RWPE2 (cell line): ENCODE measurements around the gene RAPGEF4.

Experiments used
- ATAC-seq: fragments of 200-7000 bp; cut with Tn5 transposase; 3 replicates; pipeline ENCODE4 v1.9.1; 2021; ENCODE audit warnings: low read depth
- DNase-seq: peaks from one replicate; pipeline ENCODE4 v3.0.0-alpha.2; 2020; ENCODE audit warnings: low spot score
- H3K27ac ChIP-seq: fragments of 450-650 bp; 2 replicates; pipeline ENCODE4 v1.5.1; 2017; ENCODE audit warnings: mild to moderate bottlenecking; ENCODE audit not compliant: poor library complexity, severe bottlenecking
- H3K27me3 ChIP-seq: fragments of 250-450 bp; sonication (Bioruptor Pico); 2 replicates; pipeline ENCODE4 v1.5.1; 2021; ENCODE audit warnings: mild to moderate bottlenecking, moderate library complexity; ENCODE audit not compliant: insufficient read depth, poor library complexity, severe bottlenecking
- H3K36me3 ChIP-seq: fragments of 250-450 bp; sonication (Bioruptor Pico); 2 replicates; pipeline ENCODE4 v1.5.1; 2020; ENCODE audit warnings: low read depth, mild to moderate bottlenecking, moderate library complexity
- H3K4me1 ChIP-seq: fragments of 250-450 bp; sonication (Bioruptor Pico); 2 replicates; pipeline ENCODE4 v1.5.1; 2021; ENCODE audit warnings: mild to moderate bottlenecking, moderate library complexity; ENCODE audit not compliant: insufficient read depth, poor library complexity, severe bottlenecking
- H3K4me3 ChIP-seq: fragments of 250-450 bp; sonication (Bioruptor Pico); 2 replicates; pipeline ENCODE4 v1.5.1; 2021; ENCODE audit warnings: mild to moderate bottlenecking, moderate library complexity; ENCODE audit not compliant: severe bottlenecking
- H3K9me3 ChIP-seq: fragments of 250-450 bp; sonication (Bioruptor Pico); 2 replicates; pipeline ENCODE4 v1.5.1; 2021; ENCODE audit warnings: mild to moderate bottlenecking, moderate library complexity; ENCODE audit not compliant: severe bottlenecking
- TF ChIP-seq, protein P1 (sequence below): fragments of 450-650 bp; IDR thresholded peaks from one replicate; pipeline ENCODE4 v1.5.1; 2017; ENCODE audit warnings: mild to moderate bottlenecking, moderate library complexity; ENCODE audit not compliant: poor library complexity, severe bottlenecking

RAPGEF4 gene

DNA sequence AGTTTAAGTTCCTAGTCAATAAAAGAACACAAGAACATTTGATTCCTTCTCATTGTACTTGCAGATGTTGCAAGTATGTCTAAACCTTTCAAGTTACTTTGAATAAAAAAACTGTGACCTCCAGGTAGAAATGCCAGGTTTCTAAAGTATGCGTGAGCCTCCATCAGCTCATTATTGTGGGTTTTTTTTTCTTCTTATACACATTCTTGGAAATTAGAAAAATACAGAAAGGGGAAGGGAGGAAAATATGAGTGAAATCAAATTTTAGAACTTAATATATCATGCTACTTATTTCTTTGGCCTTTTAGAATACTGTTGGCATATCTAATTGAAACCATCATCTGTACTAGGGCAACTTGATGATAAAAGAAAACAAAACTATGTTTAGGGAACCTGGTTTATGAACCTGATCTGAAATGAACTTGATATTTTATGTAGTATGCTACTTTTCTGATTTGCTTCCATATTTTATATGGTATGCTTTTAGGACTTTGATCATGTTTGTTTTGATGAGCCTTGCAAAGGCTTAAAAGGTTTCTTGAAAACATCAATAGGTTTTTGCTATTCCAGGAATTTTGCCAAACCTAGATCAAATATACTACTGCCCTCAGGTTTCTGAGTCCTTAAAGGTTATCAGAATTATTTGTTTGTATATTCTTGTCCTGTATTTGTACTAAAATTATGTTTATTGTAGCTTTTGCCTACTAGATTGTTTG, 209.3 kb downstream of the RAPGEF4 start:
- Histone ChIP-seq H3K27ac (no peak overlapping the region), H3K4me3 (no peak overlapping the region), H3K27me3 (no peaks in the 10 kb centered on the region), H3K36me3 (no peaks in the 10 kb centered on the region), H3K4me1 (peaks cover 3% of the 10 kb centered on the region), H3K9me3 (no peaks in the 10 kb centered on the region)
- DNase-seq, result no peak
- TF ChIP-seq, protein P1, sequence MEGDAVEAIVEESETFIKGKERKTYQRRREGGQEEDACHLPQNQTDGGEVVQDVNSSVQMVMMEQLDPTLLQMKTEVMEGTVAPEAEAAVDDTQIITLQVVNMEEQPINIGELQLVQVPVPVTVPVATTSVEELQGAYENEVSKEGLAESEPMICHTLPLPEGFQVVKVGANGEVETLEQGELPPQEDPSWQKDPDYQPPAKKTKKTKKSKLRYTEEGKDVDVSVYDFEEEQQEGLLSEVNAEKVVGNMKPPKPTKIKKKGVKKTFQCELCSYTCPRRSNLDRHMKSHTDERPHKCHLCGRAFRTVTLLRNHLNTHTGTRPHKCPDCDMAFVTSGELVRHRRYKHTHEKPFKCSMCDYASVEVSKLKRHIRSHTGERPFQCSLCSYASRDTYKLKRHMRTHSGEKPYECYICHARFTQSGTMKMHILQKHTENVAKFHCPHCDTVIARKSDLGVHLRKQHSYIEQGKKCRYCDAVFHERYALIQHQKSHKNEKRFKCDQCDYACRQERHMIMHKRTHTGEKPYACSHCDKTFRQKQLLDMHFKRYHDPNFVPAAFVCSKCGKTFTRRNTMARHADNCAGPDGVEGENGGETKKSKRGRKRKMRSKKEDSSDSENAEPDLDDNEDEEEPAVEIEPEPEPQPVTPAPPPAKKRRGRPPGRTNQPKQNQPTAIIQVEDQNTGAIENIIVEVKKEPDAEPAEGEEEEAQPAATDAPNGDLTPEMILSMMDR, result no peak
- no peak for ATAC-seq

DNA sequence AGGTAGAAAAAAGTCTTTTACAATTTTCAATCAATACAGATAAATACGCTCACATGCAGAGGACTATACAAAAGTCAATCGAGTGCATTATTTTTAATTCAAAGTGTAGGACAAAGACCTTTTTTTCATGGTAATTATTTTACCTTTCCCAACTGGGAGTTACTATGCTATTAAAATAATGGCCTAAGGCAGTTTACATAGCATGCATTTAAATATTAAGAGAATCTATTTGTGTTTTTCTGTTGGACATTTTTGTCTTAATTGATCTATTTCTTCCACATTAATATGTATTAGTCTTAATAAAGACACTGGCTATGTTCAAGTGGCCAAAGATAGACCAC, 209.8 kb downstream of the RAPGEF4 start:
- peaks cover 3% of the 10 kb centered on the region for H3K4me1 ChIP-seq
- no peaks in the 10 kb centered on the region for H3K27me3 ChIP-seq
- DNase-seq, result no peak
- no peaks in the 10 kb centered on the region for H3K9me3 ChIP-seq
- TF ChIP-seq, protein P1, result no peak
- no peak for ATAC-seq
- no peaks in the 10 kb centered on the region for H3K36me3 ChIP-seq
- no peak overlapping the region for H3K27ac ChIP-seq
- H3K4me3 ChIP-seq, result no peak overlapping the region

DNA sequence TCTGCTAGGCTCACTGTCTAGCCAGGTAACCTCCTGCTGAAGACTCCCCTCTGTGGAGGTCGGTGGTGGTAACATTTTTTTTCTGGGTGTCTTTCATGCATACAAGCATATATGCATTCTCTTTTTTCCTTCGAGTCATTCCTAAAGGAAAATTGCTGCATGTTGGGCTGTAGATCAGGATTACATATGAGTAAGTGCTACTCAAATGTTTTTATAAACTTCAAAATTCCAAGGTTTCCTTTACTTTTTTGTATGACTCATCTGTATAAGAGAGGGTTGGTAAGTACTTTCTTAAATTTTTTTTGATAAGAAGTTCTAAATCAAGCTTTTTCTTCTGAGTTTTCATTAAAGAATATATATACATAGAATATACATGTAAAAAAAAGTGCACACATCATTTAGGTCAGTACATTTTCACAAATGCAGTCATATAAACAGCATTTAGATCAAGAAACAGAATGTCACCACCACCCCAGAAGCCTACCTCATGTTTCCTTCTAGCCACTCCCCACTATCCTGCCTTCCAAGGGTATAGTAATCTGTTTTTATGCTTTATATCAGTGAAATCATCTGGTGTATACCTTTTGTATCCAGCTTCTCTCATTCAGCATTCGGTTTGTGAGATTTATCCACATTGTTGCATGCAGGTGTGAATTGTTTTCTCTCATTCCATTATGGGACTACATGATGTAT, 212.0 kb downstream of the RAPGEF4 start:
- DNase-seq (no peak), ATAC-seq (no peak)
- TF ChIP-seq, protein P1, result no peak
- Histone ChIP-seq H3K36me3 (no peaks in the 10 kb centered on the region), H3K27me3 (no peaks in the 10 kb centered on the region), H3K4me1 (peaks cover 3% of the 10 kb centered on the region), H3K9me3 (no peaks in the 10 kb centered on the region), H3K27ac (no peak overlapping the region), H3K4me3 (no peak overlapping the region)

DNA sequence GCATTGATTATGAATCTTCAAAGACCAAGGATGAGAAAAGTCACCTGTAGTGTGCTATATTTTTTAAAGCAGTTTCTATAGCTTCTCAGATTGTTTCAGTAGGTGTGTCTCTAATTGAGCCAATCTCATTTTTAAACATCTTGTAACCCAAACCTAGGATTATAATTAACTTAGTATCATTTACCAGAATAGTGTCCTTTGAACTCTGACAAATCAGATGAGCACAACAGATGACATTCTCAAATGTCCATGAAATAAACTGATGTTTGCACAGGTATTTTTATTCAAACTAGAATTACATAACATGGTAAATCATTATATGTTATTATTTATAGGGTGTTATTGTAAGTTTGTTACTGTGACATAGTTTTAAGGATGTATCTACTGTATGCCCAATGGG, 213.9 kb downstream of the RAPGEF4 start:
- no peak overlapping the region for H3K27ac ChIP-seq
- no peaks in the 10 kb centered on the region for H3K36me3 ChIP-seq
- DNase-seq (no peak), ATAC-seq (no peak)
- no peaks in the 10 kb centered on the region for H3K27me3 ChIP-seq
- no peak overlapping the region for H3K4me3 ChIP-seq
- peaks cover 3% of the 10 kb centered on the region for H3K4me1 ChIP-seq
- TF ChIP-seq, protein P1, result no peak
- H3K9me3 ChIP-seq, result no peaks in the 10 kb centered on the region

DNA sequence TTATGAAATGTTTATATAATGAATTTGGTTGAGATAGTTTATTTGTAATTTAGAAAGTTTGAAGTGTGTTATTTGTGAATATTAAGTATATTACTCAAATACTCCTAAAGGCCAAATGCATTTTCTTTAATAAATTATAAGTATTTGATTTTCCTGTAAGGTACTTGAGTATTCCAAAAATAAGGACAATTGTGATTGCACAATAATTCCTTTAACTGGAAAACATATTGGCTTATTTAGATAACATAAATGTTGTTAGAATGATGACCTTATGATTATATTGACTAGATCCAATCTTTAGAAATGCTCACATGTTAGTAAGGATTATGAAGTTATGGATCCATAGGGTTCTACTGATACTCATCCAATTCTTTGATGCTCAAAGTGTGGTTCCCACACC, 214.9 kb downstream of the RAPGEF4 start:
- no peak for ATAC-seq
- Histone ChIP-seq H3K36me3 (no peaks in the 10 kb centered on the region), H3K27ac (no peak overlapping the region), H3K9me3 (no peaks in the 10 kb centered on the region), H3K4me3 (no peak overlapping the region), H3K4me1 (peaks cover 3% of the 10 kb centered on the region), H3K27me3 (no peaks in the 10 kb centered on the region)
- TF ChIP-seq, protein P1, result no peak
- DNase-seq, result no peak
